Spleen (tissue), 7 donors: ENCODE data around the gene TREM2.

ENCODE experiments used
- CTCF ChIP-seq, 11 experiments: fragments of 200-600 bp in 7 of 11; fragments of 450-650 bp in 4 of 11; sonication (generic) in 4 of 11; IDR thresholded peaks in 8 of 11; conservative IDR thresholded peaks in 3 of 11; 1 replicate in 7 of 11; 2 replicates in 4 of 11; pipeline versions ENCODE4 v1.4.0 to v1.8.0; 2016 to 2021; ENCODE audit warnings: antibody characterized with exemption in 11 of 11, inconsistent platforms in 4 of 11, mild to moderate bottlenecking in 1 of 11
- POLR2A ChIP-seq, 3 donors: fragments of 450-650 bp; IDR thresholded peaks; one replicate each; pipeline ENCODE4 v1.5.1; 2017; ENCODE audit warnings: antibody characterized with exemption in 3 of 3, mild to moderate bottlenecking in 1 of 3
- POLR2AphosphoS5 ChIP-seq, 3 donors: sonication (generic); formaldehyde crosslinking; IDR thresholded peaks; one replicate each; pipeline ENCODE4 v1.5.1; 2017; ENCODE audit warnings: antibody characterized with exemption in 3 of 3
- donor health status: DM: no; HTN: no; CAD: no; lungs with moderate emphysema.
- donor health status: DM: no; HTN: no; CAD: no.
- donor health status: DM: no; HTN: no; CAD: no.

DNA sequence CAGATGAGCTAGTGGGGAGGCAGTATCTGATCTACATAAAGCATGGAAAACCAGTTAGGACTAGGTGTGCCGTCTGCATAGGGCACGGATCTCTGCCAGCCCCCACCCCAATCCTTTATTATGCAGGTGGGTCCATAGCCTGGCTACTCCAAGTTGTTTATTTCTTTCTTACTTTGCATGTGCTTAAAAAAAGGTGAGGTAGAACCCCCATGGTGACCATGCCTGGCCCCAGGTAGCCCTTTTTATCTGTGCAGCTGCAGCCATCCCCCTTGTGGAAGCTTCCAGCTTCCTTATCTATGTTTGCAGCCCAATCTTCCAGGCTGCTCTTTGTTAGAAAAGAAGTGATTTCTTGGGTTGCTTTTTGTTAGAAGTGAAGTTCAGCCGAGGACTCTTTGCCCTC is 9.0 kb upstream of the TREM2 start:
- TF ChIP-seq CTCF (IDR thresholded peaks at IDR 0.05 in 8 of 11, conservative IDR thresholded peaks at IDR 0.05 in 3 of 11) (no peak), POLR2AphosphoS5 (IDR thresholded peaks at IDR 0.05) (no peak), POLR2A (IDR thresholded peaks at IDR 0.05) (no peak)
